K562 treated with DMSO at 1 percent for 24 hours (cell line): ENCODE results near the gene CENPT. TPM values are rescaled to one million over a fixed set of nuclear protein-coding genes. Genes with fewer than 3 reads are reported as not detected.

Experiments
- total RNA-seq: library from RNA; unstranded; fragments of 300-600 nt; gene quantifications from 2 replicates; pipeline ENCODE4 v1.2.3, GENCODE V29; 2022; ENCODE audit warnings: low read depth; ENCODE audit not compliant: insufficient read depth

The CENPT gene, protein sequence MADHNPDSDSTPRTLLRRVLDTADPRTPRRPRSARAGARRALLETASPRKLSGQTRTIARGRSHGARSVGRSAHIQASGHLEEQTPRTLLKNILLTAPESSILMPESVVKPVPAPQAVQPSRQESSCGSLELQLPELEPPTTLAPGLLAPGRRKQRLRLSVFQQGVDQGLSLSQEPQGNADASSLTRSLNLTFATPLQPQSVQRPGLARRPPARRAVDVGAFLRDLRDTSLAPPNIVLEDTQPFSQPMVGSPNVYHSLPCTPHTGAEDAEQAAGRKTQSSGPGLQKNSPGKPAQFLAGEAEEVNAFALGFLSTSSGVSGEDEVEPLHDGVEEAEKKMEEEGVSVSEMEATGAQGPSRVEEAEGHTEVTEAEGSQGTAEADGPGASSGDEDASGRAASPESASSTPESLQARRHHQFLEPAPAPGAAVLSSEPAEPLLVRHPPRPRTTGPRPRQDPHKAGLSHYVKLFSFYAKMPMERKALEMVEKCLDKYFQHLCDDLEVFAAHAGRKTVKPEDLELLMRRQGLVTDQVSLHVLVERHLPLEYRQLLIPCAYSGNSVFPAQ
- total RNA-seq, result 67.2 and 75.8 TPM in 2 replicates

DNA sequence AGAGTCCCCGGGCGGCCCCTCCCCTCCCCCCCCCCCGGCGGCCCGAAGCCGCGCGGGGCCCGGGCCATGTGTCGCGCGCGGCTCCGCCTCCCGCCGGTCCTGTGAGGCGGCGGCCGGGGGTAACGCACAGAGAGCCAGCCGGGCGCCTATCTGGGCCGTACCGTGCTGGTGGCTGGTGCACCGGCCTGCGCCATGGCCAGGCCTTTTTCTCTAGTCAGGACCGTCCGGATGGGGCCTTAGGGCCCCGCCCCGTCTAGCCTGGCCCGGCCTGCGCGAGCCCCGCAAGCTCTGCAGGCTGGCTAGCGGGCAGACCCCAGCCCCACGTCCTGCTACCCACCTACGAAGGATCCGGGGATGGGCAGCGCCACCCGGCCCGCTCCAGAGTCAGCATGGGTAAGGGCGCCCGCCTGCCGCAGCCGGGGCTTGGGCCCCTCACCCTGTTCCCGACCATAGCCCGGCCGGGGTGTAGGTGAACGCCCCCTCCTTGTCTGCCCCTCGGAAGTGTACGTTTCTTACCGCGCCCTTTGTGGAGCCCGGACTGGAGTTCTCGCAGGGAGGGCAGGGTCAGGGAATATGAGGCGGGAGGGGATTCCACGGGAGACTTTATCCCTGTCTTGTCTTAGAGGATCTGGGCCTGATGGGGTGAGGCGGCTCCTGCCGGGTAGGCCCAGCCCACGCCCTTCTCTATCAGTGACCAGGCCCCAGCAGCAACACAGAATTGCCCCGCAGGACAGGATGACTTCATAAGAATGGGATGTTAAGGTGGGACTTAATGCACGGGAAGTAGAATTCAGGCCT is at the start of gene CENPT:
Gene CENPT, minus strand, starts transcription at position 630 of the 798 bp plus-strand sequence. CDS start 13,834 bp downstream, outside the sequence.

DNA sequence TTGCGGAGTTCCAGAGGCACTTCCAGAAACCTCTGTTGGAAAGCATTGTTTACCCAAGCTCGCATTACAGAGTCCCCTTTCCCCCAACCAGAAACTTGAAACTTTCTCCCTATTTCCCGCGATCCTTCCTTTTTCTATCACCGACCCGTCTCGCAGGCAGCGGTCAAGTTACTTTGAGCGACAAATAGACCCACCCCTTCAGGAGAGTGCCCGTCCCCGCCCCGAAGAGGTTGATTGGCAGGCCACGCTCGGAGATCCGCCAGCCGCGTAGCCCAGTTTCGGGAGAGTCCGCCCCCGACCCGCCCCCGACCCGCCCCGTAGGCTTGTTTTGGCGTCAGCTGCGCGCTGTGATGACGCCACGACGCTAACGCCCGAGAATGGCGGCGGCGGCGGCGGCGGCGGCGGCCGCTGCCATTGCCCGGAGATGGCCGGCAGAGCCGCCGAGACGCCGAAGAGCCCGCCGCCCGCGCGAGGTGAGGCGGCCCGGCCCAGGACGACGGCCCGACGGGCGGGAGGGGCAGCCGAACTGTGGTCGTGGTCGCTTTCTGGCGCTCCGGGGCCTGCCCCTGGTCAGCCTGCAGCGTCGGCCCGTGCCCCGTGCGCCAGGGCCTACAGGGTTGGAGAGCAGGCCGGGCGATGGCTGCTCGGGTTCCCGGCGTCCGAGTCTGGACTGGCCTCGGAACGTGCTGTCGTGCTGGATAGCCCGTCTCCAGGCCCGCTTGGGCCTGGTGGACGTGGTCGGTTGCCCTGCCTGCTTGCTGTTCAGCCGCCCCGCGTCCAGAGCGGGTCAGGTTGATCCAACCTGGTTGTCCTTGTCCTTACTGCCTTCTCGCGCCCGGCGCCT is 45.6 kb upstream of the CENPT start, which contains the start of gene PSKH1:
Gene PSKH1, plus strand, starts transcription at position 356 of the 844 bp plus-strand sequence. CDS start 15,496 bp downstream, outside the sequence.

DNA sequence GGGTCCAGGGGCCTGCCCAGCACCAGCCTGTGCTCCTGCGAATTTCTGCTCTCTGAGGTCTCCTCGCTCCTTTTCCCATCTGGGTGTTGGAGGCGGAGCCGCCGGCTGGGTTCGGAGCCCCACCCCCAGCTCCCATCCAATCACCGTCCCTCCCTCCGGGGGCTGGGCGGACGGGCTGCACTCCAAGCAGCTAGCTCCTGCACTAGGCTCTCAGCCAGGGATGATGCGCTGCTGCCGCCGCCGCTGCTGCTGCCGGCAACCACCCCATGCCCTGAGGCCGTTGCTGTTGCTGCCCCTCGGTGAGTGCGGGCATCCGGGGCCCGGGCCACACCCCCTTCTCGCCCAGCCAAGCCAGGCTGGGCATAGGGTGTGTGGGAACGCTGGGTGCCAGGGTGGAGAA is 37.2 kb upstream of the CENPT start, which contains the start of gene NRN1L:
Gene NRN1L, plus strand, starts transcription at position 202 of the 400 bp plus-strand sequence. Its CDS starts 19 bp downstream, at position 221.

DNA sequence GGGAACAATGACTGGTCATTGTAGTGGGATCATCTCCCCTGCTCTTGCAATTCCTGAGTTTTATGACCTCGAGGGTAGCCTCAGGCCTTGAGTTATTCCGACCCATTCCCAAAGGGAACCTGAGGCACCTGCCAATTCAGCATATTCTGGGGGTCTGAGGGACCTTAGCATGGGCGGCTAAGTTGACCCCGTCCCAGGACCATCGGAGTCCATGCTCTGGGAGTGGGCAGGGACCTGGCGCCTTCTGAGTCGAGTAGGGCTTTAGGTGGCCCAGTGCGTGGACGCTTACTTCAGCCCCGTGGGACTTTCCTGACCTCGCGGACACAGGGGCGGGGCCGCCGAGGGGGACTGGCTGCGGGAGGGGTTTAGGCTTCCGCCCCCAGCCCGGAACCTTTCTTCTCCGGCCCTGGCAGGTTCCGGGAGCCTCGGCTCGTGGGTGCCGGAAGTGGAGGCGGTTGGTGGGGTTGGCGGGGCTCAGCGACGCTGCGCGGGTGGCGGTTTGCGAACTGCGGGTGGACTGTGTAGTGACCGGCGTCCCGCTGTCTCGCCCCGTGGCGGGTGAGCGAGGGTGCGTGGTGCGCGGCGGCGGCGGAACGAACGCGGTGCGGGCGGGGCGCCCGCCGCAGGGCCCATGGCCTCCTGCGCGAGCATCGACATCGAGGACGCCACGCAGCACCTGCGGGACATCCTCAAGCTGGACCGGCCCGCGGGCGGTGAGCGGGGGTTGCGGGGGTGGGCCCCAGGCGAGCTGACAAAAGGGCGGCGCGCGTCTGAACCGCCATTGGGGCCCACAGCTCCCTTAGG is 25.3 kb upstream of the CENPT start, which contains the start of gene EDC4:
Gene EDC4, plus strand, starts transcription at position 422 of the 804 bp plus-strand sequence. Its CDS starts 210 bp downstream, at position 632.

DNA sequence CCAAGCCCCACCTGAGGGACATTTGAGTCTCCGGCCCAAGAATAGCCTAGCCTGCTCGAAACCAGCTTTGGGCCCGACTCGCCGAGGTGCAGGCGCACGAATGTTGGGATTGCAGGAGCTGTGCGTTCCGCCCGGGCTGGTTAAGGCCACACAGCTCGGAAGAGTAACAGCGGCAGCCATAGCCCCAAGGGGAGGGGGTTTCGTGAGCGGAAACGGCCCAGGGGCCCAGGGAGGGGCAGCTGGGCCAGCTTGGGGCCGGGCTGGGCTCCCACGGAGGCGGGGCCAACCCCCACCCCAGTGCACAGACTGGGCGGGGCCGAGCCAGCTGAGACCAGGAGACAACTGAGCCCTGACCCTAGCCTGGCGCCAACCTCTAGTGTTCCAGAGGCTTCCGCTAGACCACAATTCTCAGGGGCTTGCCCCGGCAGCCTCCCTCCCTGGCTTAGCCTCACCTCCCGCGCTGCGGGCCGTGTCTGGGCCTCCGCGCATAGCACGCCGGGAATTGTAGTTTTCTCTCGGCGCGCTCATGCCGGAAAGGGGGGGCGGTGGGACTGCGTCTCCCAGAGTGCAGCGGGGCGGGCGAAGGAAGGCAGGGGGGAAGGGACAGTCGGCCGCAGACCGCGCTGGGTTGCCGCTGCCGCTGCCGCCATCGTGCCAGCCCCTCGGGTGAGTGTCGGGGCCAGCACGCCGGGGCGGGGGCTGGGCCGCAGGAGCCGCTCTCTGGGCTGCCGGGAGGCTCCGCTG is 1.0 kb downstream of the CENPT start, which contains the start of gene NUTF2:
Gene NUTF2, plus strand, starts transcription at position 614 of the 744 bp plus-strand sequence. CDS start 18,198 bp downstream, outside the sequence.

DNA sequence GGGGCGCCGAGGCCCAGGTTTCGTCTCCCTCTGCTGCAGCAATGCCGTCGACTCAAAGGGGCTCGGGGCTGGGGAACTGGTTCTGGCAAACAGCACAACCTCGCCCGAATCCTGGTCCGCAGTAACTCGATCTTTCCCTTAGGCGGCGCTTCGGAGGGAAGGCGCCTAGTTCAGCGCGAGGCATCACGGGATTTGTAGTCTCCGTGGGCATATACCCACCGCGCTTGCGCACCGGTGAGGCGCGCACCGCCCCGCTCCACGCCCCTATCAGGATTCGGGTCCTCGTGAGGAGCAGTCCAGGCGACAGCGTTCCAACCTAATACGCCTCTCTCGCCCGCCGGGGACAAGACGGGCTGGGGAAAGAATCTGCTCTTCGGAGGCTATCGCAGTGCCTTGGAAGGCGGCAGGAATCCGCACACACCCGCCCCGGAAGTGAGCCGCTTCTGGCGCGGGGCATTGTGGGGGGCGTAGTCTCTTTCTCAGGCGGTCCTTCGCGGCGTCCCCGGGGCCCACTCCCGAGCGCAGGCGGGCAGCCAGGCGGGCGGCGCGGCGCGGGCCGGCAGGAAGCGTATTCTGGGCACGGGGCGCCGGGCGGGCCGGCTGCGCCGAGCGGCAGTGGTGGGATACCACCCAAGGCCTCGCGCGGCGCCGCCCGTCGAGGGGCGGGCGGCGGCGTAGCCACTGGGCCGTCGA is 5.5 kb downstream of the CENPT start, which contains the start of gene THAP11:
Gene THAP11, plus strand, starts transcription at position 505 of the 693 bp plus-strand sequence. CDS start 235 bp downstream, outside the sequence.

DNA sequence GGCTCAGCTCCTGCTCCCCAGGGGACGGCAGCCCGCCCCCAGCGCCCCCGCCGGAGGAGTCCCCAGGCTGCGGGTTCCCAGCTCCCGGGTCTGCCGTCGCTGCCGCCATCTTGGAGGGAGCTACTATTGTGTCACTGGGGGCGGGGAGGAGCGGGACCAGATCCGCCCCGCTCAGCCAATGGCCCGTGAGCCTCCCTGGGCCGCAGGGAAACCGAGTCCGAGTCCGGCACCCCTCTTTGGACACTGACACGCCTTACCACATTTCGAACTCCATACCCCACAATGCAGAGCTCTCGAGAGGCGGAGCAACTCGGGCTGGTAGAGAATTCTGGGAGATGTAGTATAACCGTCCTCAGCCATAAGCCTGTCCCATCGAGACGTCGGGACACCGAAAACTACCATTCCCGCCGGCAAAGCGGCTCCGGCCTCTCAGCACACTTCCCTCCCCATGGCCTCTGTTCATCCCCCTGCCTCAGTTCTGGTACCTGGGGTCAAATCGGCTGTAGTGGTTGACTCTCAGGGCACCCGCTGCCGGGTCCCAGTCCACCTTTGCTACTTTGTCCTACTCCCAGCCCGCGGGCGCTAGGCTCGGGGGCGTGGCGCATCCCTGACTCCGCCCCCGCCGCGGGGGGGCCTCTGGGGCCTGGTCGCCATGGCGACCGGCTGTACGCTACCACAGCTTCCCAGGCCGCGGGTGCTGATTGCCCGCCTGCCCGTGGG is 40.9 kb downstream of the CENPT start, which contains the start of the genes RANBP10 and TSNAXIP1:
Gene RANBP10, minus strand, starts transcription at position 133 of the 720 bp plus-strand sequence. Its CDS starts 24 bp downstream, at position 109.
Gene TSNAXIP1, plus strand, starts transcription at position 462 of the 720 bp plus-strand sequence. CDS start 261 bp downstream, outside the sequence.

Other genes starting within 250 kb of the CENPT start
- 2.0 TPM in 2 replicates for gene CARMIL2, start 202.5 kb downstream of the CENPT start, total RNA-seq
- gene ACD, start 187.4 kb downstream of the CENPT start, total RNA-seq, result 51.6 and 54.9 TPM in 2 replicates
- gene PARD6A, start 186.7 kb downstream of the CENPT start, total RNA-seq, result 1.3 and 4.6 TPM in 2 replicates
- 17.9 and 18.4 TPM in 2 replicates for gene ENKD1, start 180.9 kb downstream of the CENPT start, total RNA-seq
- gene C16orf86, start 180.9 kb downstream of the CENPT start, total RNA-seq, result 1.1 and 2.5 TPM in 2 replicates
- gene GFOD2, start 128.4 kb downstream of the CENPT start, total RNA-seq, result 19.9 and 22.5 TPM in 2 replicates
- 16.9 and 17.6 TPM in 2 replicates for gene RANBP10, start 41.1 kb downstream of the CENPT start, total RNA-seq
- gene TSNAXIP1, start 40.8 kb downstream of the CENPT start, total RNA-seq, result 0.10 TPM in 1 of 2 replicates, not detected in the other
- gene THAP11, start 5.4 kb downstream of the CENPT start, total RNA-seq, result 58.7 and 62.7 TPM in 2 replicates
- 76.3 and 84.1 TPM in 2 replicates for gene NUTF2, start 760 bp downstream of the CENPT start, total RNA-seq
- 91.7 and 98.7 TPM in 2 replicates for gene EDC4, start 25.4 kb upstream of the CENPT start, total RNA-seq
- 2.9 and 3.1 TPM in 2 replicates for gene NRN1L, start 37.2 kb upstream of the CENPT start, total RNA-seq
- gene PSKH1, start 45.6 kb upstream of the CENPT start, total RNA-seq, result 46.0 and 46.8 TPM in 2 replicates
- 0.59 and 1.3 TPM in 2 replicates for gene CTRL, start 84.2 kb upstream of the CENPT start, total RNA-seq
- gene PSMB10, start 89.2 kb upstream of the CENPT start, total RNA-seq, result 110 and 120 TPM in 2 replicates
- 5.5 and 9.9 TPM in 2 replicates for gene LCAT, start 96.4 kb upstream of the CENPT start, total RNA-seq
- 22.5 and 23.8 TPM in 2 replicates for gene SLC12A4, start 120.9 kb upstream of the CENPT start, total RNA-seq
- not detected in 2 replicates for gene DPEP3, start 132.8 kb upstream of the CENPT start, total RNA-seq
- gene DPEP2, start 151.8 kb upstream of the CENPT start, total RNA-seq, result 2.8 and 3.0 TPM in 2 replicates
- gene DPEP2NB, start 168.2 kb upstream of the CENPT start, total RNA-seq, result not detected in 2 replicates
- gene DDX28, start 175.5 kb upstream of the CENPT start, total RNA-seq, result 17.4 and 20.0 TPM in 2 replicates
- 10.8 and 12.3 TPM in 2 replicates for gene DUS2, start 175.6 kb upstream of the CENPT start, total RNA-seq
- 31.2 and 35.3 TPM in 2 replicates for gene NFATC3, start 237.7 kb upstream of the CENPT start, total RNA-seq